Breast epithelium (tissue), 3 donors: Measurements from ENCODE around the gene SLC25A20.

ENCODE experiments used
- CTCF ChIP-seq, 3 donors: fragments of 450-650 bp; IDR thresholded peaks; one replicate each; pipeline ENCODE4 v1.5.1; 2016 to 2017; ENCODE audit warnings: antibody characterized with exemption in 3 of 3, mild to moderate bottlenecking in 3 of 3, moderate library complexity in 3 of 3
- POLR2A ChIP-seq: fragments of 450-650 bp; IDR thresholded peaks from one replicate; pipeline ENCODE4 v1.6.1; 2016; ENCODE audit warnings: antibody characterized with exemption, mild to moderate bottlenecking, moderate library complexity
- POLR2AphosphoS5 ChIP-seq, 3 donors: sonication (generic); formaldehyde crosslinking; IDR thresholded peaks; one replicate each; pipeline ENCODE4 v1.6.1; 2017; ENCODE audit warnings: antibody characterized with exemption in 3 of 3

- TF ChIP-seq CTCF (IDR thresholded peaks at IDR 0.05) (no peak), POLR2A (no peak), POLR2AphosphoS5 (IDR thresholded peaks at IDR 0.05) (no peak)
These were observed 36.8 kb upstream of the SLC25A20 start for GRCh38 chr3:48935530-48935929.
